GM12878 (cell line): ENCODE data around the gene CAPN9. TPM values are rescaled to one million over a fixed set of nuclear protein-coding genes. Genes with fewer than 3 reads are reported as not detected.
"Not testable (repeated sequence)": the region's sequence is repeated elsewhere in the genome, so short reads cannot be mapped to it uniquely, and the experiment has no call there.

Experiments used
- ATAC-seq: fragments of 200-7000 bp; cut with Tn5 transposase; 3 replicates; pipeline ENCODE4 v1.9.1; 2020; ENCODE audit warnings: mild to moderate bottlenecking, moderate library complexity
- BruUV-seq: library from RNA; stranded (reverse); fragments of 400-500 nt; replicated peaks from 2 replicates; lab custom pipeline; 2021; lab: Mats Ljungman, UMichigan
- CTCF ChIA-PET: fragments of 300-600 bp; sonication (Branson Sonifier 250); formaldehyde crosslinking; extraction: SDS; loops from one replicate; lab custom pipeline; 2021; ENCODE audit warnings: inconsistent platforms; lab: Yijun Ruan, JAX
- POLR2A ChIA-PET: fragments of 350-600 bp; formaldehyde crosslinking; extraction: SDS; loops from one replicate; lab custom pipeline; 2021; ENCODE audit warnings: inconsistent platforms; lab: Charles Lee
- RAD21 ChIA-PET: fragments of 300-600 bp; sonication (Branson Sonifier 250); formaldehyde crosslinking; loops from one replicate; lab custom pipeline; 2023; ENCODE audit warnings: antibody characterized with exemption; ENCODE audit not compliant: unreplicated experiment; lab: Charles Lee
- SMC1A ChIA-PET: fragments of 300-600 bp; sonication (Branson Sonifier 250); formaldehyde crosslinking; loops from one replicate; lab custom pipeline; 2023; ENCODE audit not compliant: unreplicated experiment, uncharacterized antibody; lab: Charles Lee
- DNase-seq: peaks from one replicate; pipeline ENCODE4 v3.0.0-alpha.2; 2011; ENCODE audit warnings: low read depth, low spot score
- FAIRE-seq: peaks from 3 replicates; lab custom pipeline; 2011; peaks lifted over from hg19 to GRCh38; lab: Jason Lieb, UNC
- H2AFZ ChIP-seq: 2 replicates; pipeline ENCODE4 v1.6.0; 2011; ENCODE audit warnings: low read depth, low read length, control low read depth; ENCODE audit not compliant: control insufficient read depth
- H3K27ac ChIP-seq: 2 replicates; pipeline ENCODE4 v1.5.1; 2011; ENCODE audit warnings: control low read depth; ENCODE audit not compliant: control insufficient read depth, insufficient read depth
- H3K27me3 ChIP-seq, 2 experiments: replicated peaks in 1 of 2; 2 replicates each; pipeline versions ENCODE4 v1.6.0 to v1.6.1; 2011; ENCODE audit warnings: low read length in 1 of 2; ENCODE audit not compliant: control insufficient read depth in 2 of 2, insufficient read depth in 2 of 2
- H3K36me3 ChIP-seq, 2 experiments: 2 replicates each; pipeline ENCODE4 v1.5.1; 2011; ENCODE audit warnings: low read length in 1 of 2; ENCODE audit not compliant: control insufficient read depth in 2 of 2, insufficient read depth in 2 of 2
- H3K4me1 ChIP-seq: 2 replicates; pipeline ENCODE4 v1.6.1; 2011; ENCODE audit warnings: mild to moderate bottlenecking, low read length, moderate library complexity, mixed read lengths; ENCODE audit not compliant: control insufficient read depth, insufficient read depth
- H3K4me2 ChIP-seq: 2 replicates; pipeline ENCODE4 v1.6.0; 2011; ENCODE audit warnings: control low read depth; ENCODE audit not compliant: control insufficient read depth, insufficient read depth
- H3K4me3 ChIP-seq: fragments of 200-600 bp; sonication (generic); 2 replicates; pipeline ENCODE4 v1.5.1; 2016
- H3K79me2 ChIP-seq: 2 replicates; pipeline ENCODE4 v1.6.0; 2011; ENCODE audit warnings: low read length; ENCODE audit not compliant: control insufficient read depth, insufficient read depth
- H3K9ac ChIP-seq: 2 replicates; pipeline ENCODE4 v1.8.0; 2011; ENCODE audit warnings: low read length, control low read depth, mixed read lengths; ENCODE audit not compliant: control insufficient read depth, insufficient read depth
- H3K9me3 ChIP-seq: replicated peaks from 3 replicates; pipeline ENCODE4 v1.5.1; 2011; ENCODE audit warnings: mild to moderate bottlenecking, low read length; ENCODE audit not compliant: control insufficient read depth, insufficient read depth
- H4K20me1 ChIP-seq: 2 replicates; pipeline ENCODE4 v1.6.0; 2011; ENCODE audit not compliant: control insufficient read depth, insufficient read depth
- CEBPZ ChIP-seq: fragments of 150-350 bp; IDR thresholded peaks from 2 replicates; pipeline ENCODE4 v1.6.1; 2016; ENCODE audit warnings: low read depth, low read length
- CHD2 ChIP-seq: IDR thresholded peaks from 2 replicates; pipeline ENCODE4 v1.6.1; 2011; ENCODE audit warnings: low read depth, low read length, improper control_type of control experiment, borderline replicate concordance
- CREM ChIP-seq: IDR thresholded peaks from 2 replicates; pipeline ENCODE4 v1.6.1; 2014; ENCODE audit warnings: antibody characterized with exemption, low read depth
- EED ChIP-seq: sonication (generic); IDR thresholded peaks from 2 replicates; pipeline ENCODE4 v1.6.1; 2016; ENCODE audit warnings: antibody characterized with exemption, low read depth
- EGR1 ChIP-seq, 2 experiments: IDR thresholded peaks; 1 replicate in 1 of 2; 2 replicates in 1 of 2; pipeline ENCODE4 v1.6.1; 2011 to 2012; ENCODE audit warnings: low read depth in 2 of 2, low read length in 2 of 2, borderline replicate concordance in 1 of 2, mild to moderate bottlenecking in 1 of 2, moderate library complexity in 1 of 2
- FOS ChIP-seq: IDR thresholded peaks from 3 replicates; pipeline ENCODE4 v1.6.1; 2011; ENCODE audit warnings: borderline replicate concordance; ENCODE audit not compliant: insufficient read length; ENCODE audit errors: extremely low read depth
- IRF4 ChIP-seq: IDR thresholded peaks from 2 replicates; pipeline ENCODE4 v1.6.1; 2011; ENCODE audit warnings: low read depth, low read length
- KAT2A ChIP-seq: conservative IDR thresholded peaks from 2 replicates; pipeline ENCODE4 v1.6.1; 2011; ENCODE audit warnings: low read depth, low read length; ENCODE audit not compliant: control insufficient read depth
- MXI1 ChIP-seq: fragments of 150-350 bp; IDR thresholded peaks from 2 replicates; pipeline ENCODE4 v1.6.1; 2011; ENCODE audit warnings: low read depth, mild to moderate bottlenecking, inconsistent platforms, low read length, improper control_type of control experiment
- NFYA ChIP-seq: IDR thresholded peaks from 2 replicates; pipeline ENCODE4 v1.6.1; 2011; ENCODE audit warnings: low read depth, mild to moderate bottlenecking, low read length, improper control_type of control experiment, borderline replicate concordance
- SMAD1 ChIP-seq: fragments of 450-650 bp; IDR thresholded peaks from 2 replicates; pipeline ENCODE4 v1.6.1; 2018; ENCODE audit warnings: mild to moderate bottlenecking, low read depth; ENCODE audit not compliant: partially characterized antibody
- SMAD5 ChIP-seq: IDR thresholded peaks from 2 replicates; pipeline ENCODE4 v1.6.1; 2016; ENCODE audit warnings: antibody characterized with exemption, low read depth
- TBL1XR1 ChIP-seq: IDR thresholded peaks from 2 replicates; pipeline ENCODE4 v1.6.1; 2012; ENCODE audit warnings: low read depth, low read length, improper control_type of control experiment
- WGBS: methylation state at CpG from one replicate; pipeline ENCODE4 v1.1.6; 2016; ENCODE audit warnings: low lambda C conversion rate; ENCODE audit not compliant: insufficient replicate concordance, insufficient coverage; ENCODE audit errors: missing lambda C conversion rate; 5-methylcytosine and 5-hydroxymethylcytosine counted together
- in situ Hi-C: fragments of 300-500 bp; cut with MboI; formaldehyde crosslinking; loops from 9 replicates; pipeline ENCODE4 v1.14.3; 2018; ENCODE audit warnings: mixed read lengths
- intact Hi-C: fragments of 100-400 bp; cut with micrococcal nuclease; formaldehyde crosslinking; loops from one replicate; pipeline ENCODE4 v1.14.2; 2022; ENCODE audit not compliant: unreplicated experiment
- polyA plus RNA-seq, 11 experiments: library from polyadenylated mRNA; depleted of rRNA in 4 of 11; unstranded in 6 of 11; stranded (reverse) in 5 of 11; fragments of >200 nt; fragmentation: Nextera tagmentation in 4 of 11; fragmentation: Illumina TruSeq in 1 of 11; extraction: Ambion mirVana in 4 of 11; extraction: Trizol in 1 of 11; gene quantifications; 1 replicate in 1 of 11; 2 replicates in 10 of 11; pipeline versions ENCODE4 v1.2.1 to v1.2.3, GENCODE V29; 2011 to 2016; ENCODE audit warnings: inconsistent platforms in 2 of 11, missing spikeins in 2 of 11, low read depth in 1 of 11
- total RNA-seq, 4 experiments: library from RNA; depleted of rRNA in 3 of 4; stranded (reverse); fragments of >200 nt in 3 of 4; fragmentation: Illumina TruSeq in 1 of 4; extraction: Trizol in 1 of 4; gene quantifications; 2 replicates each; pipeline versions ENCODE4 v1.2.1 to v1.2.3, GENCODE V29; 2013 to 2021
- TF ChIP-seq, protein P1 (sequence below): IDR thresholded peaks from 2 replicates; pipeline ENCODE4 v1.6.1; 2012; ENCODE audit warnings: low read length, inconsistent platforms

The CAPN9 gene
- total and polyA plus RNA-seq, 10 of the 15 experiments (the other 5 are each of a cell fraction or from before 2014, with no cell fraction given), result not detected

DNA sequence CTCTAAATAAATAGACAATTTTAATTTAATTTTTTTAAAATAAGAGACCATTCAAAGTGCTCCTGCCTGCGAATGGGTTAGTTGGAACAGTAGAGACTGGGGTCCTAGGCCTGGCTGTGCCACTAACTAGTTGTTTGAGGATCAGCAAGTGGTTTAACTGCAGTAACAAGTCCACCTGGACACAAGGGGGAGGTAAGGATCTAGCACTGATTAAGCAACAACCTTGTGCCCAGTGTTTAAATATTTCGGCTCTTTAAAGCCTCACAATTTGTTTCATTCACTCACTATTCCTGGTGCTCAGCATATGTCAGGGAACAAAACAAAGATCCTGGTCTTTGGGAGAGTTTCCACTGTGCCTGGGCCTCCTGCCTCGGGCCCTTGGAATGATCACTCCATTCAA, 31.7 kb upstream of the CAPN9 start:
- in situ Hi-C loops, result no loop called here
- WGBS, result 2% methylated on average over 3 of the region's 3 CpGs
- H3K4me3 ChIP-seq, result no peak overlapping the region
- no peaks in the 10 kb centered on the region for H4K20me1 ChIP-seq
- no TSS peak for BruUV-seq
- FAIRE-seq (no peak), DNase-seq (no peak), ATAC-seq (no peak)
- no peak overlapping the region for H3K4me2 ChIP-seq
- H3K27ac ChIP-seq, result no peak overlapping the region
- peaks cover 0 to 3% of the 10 kb centered on the region in 2 experiments; a peak in 2 of 4 replicates for H3K27me3 ChIP-seq
- intact Hi-C loops, result no loop called here
- no peak overlapping the region for H3K9ac ChIP-seq
- no peaks in the 10 kb centered on the region for H3K79me2 ChIP-seq
- RAD21 ChIA-PET, result no interaction called here
- CTCF ChIA-PET, result no interaction called here
- H3K9me3 ChIP-seq, result no peaks in the 10 kb centered on the region
- SMC1A ChIA-PET, result no interaction called here
- POLR2A ChIA-PET, result no interaction called here
- H3K36me3 ChIP-seq, result no peaks in the 10 kb centered on the region
- H2AFZ ChIP-seq, result no peak overlapping the region
- no peaks in the 10 kb centered on the region for H3K4me1 ChIP-seq
- no peak for TF ChIP-seq CREM
- no peak for TF ChIP-seq EGR1 (IDR thresholded peaks at IDR 0.05; ENCODE audit: borderline replicate concordance in 1 of 2, low read depth in 2 of 2, low read length in 2 of 2)
- TF ChIP-seq NFYA, result no peak
- TF ChIP-seq CEBPZ, result no peak
- no peak for TF ChIP-seq CHD2
- no peak for TF ChIP-seq FOS
- TF ChIP-seq, protein P1, sequence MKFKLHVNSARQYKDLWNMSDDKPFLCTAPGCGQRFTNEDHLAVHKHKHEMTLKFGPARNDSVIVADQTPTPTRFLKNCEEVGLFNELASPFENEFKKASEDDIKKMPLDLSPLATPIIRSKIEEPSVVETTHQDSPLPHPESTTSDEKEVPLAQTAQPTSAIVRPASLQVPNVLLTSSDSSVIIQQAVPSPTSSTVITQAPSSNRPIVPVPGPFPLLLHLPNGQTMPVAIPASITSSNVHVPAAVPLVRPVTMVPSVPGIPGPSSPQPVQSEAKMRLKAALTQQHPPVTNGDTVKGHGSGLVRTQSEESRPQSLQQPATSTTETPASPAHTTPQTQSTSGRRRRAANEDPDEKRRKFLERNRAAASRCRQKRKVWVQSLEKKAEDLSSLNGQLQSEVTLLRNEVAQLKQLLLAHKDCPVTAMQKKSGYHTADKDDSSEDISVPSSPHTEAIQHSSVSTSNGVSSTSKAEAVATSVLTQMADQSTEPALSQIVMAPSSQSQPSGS, result no peak
- no peak for TF ChIP-seq TBL1XR1
- TF ChIP-seq EED, result no peak
- TF ChIP-seq KAT2A, result no peak
- TF ChIP-seq SMAD5, result no peak
- TF ChIP-seq MXI1, result no peak
- TF ChIP-seq SMAD1, result no peak
- TF ChIP-seq IRF4, result no peak

- H3K4me2 ChIP-seq, CTCF ChIA-PET, H3K36me3 ChIP-seq, DNase-seq, H3K4me1 ChIP-seq, H4K20me1 ChIP-seq, POLR2A ChIA-PET, intact Hi-C loops, ATAC-seq, H3K27ac ChIP-seq, H3K4me3 ChIP-seq, H3K27me3 ChIP-seq, FAIRE-seq, H3K79me2 ChIP-seq, H3K9me3 ChIP-seq, RAD21 ChIA-PET, H3K9ac ChIP-seq, in situ Hi-C loops, BruUV-seq, H2AFZ ChIP-seq, SMC1A ChIA-PET: not testable (repeated sequence)
- 47% methylated on average over 3 of the region's 3 CpGs for WGBS
Measured at GRCh38 chr1:230716453-230716852, 30.7 kb upstream of the CAPN9 start.
